ENCODE measurements around the gene ELOVL4.

Gene ELOVL4

DNA sequence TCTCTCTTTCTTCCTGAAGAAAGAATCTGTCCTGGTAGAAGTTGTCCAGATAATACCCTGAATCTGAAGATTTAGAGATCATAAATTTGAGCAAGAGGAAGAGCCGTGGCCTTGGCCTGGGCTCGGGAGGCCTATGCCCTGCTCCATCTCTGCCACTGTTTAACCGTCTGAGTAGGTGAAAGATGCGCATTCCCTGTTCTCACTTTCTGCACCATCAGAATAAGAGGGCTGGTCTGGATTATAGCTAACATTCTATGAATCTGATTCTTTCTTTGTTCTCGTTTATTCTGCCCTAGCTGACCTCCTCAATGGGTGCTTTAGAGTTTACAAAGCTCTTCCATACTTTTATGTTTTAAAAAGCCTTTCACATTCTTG, 51.3 kb downstream of the ELOVL4 start:
- H3K27ac ChIP-seq = no peak overlapping the region
- H3K9me3 ChIP-seq (ENCODE audit: low read depth, low read length) = 0 out of 2 replicates have a peak, but pooled peaks cover 3% of the 10 kb centered on the region
- DNase-seq (ENCODE audit: low read depth, low spot score) = no peak
- no peak overlapping the region for H3K9ac ChIP-seq (ENCODE audit: insufficient read length)
- H3K36me3 ChIP-seq (ENCODE audit: insufficient read depth, low read length) = no peaks in the 10 kb centered on the region
- TF ChIP-seq EZH2 (IDR thresholded peaks at IDR 0.05) (no peak), FOXP2 (optimal IDR thresholded peaks at IDR 0.05; ENCODE audit: control extremely low read depth, extremely low read length, insufficient read depth) (no peak), POLR2AphosphoS5 (IDR thresholded peaks at IDR 0.05; ENCODE audit: borderline replicate concordance, low read depth, low read length) (no peak)
- H3K4me3 ChIP-seq = no peak overlapping the region

DNA sequence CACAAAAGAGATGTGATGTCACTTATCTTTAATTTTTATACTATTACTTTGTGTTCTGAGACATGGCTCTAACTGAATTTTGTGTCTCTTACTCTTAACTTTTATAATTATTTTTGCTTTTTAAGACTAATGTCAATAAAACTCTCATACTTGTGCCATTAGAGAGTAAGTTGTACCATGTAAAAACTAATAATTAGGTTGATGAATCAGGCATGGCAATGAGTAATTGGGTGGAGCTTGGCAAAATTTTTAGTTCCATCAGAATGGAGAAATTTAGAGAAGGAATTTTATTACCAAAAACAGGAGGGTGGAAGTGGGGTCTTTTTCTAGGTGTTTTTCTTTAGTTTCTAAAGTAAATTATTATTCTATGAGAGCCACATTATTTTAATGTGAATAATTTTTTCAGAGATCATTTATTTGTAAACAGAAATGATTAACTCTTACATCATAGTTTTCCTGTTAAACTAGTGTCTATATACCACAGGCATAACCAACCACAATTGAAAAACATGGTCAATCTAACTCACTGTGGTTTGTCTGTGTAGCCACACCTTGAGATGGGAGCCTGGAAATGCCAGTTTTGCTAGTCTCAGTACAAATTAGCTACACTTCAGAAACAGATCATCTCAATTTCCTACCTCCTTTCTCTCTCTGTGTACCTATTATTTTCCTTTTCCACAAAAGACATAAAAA, 51.8 kb downstream of the ELOVL4 start:
- DNase-seq (ENCODE audit: low read depth, low spot score) = no peak
- H3K4me3 ChIP-seq = no peak overlapping the region
- 0 out of 2 replicates have a peak, but pooled peaks cover 3% of the 10 kb centered on the region for H3K9me3 ChIP-seq (ENCODE audit: low read depth, low read length)
- H3K36me3 ChIP-seq (ENCODE audit: insufficient read depth, low read length) = no peaks in the 10 kb centered on the region
- no peak overlapping the region for H3K27ac ChIP-seq
- no peak for TF ChIP-seq EZH2 (IDR thresholded peaks at IDR 0.05)
- TF ChIP-seq POLR2AphosphoS5 (IDR thresholded peaks at IDR 0.05; ENCODE audit: borderline replicate concordance, low read depth, low read length) = no peak
- no peak for TF ChIP-seq FOXP2 (optimal IDR thresholded peaks at IDR 0.05; ENCODE audit: control extremely low read depth, extremely low read length, insufficient read depth)
- H3K9ac ChIP-seq (ENCODE audit: insufficient read length) = no peak overlapping the region

DNA sequence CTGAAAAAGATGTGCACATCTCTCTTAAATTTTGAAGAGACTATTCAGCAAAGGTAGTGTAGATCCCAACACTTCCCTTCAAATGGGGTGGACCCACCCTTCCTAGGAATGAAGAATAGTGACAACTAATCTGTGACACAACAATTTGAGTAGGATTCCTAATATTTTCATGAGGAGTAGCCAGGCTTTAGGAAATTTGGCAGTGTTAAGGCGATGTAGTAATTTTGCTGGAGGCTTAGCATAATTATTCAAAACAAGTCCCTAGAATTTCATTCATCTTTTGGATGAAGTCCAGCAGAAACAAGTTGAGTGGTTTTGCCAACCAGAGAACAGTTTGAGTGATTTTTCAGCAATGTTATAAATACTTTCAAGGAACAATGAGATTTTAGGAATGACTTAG, 52.4 kb downstream of the ELOVL4 start:
- no peak for TF ChIP-seq FOXP2 (optimal IDR thresholded peaks at IDR 0.05; ENCODE audit: control extremely low read depth, extremely low read length, insufficient read depth)
- no peak for TF ChIP-seq EZH2 (IDR thresholded peaks at IDR 0.05)
- H3K9me3 ChIP-seq (ENCODE audit: low read depth, low read length) = 0 out of 2 replicates have a peak, but pooled peaks cover 3% of the 10 kb centered on the region
- no peak overlapping the region for H3K4me3 ChIP-seq
- no peaks in the 10 kb centered on the region for H3K36me3 ChIP-seq (ENCODE audit: insufficient read depth, low read length)
- peak; percentile 53 for DNase-seq (ENCODE audit: low read depth, low spot score)
- no peak overlapping the region for H3K27ac ChIP-seq
- no peak overlapping the region for H3K9ac ChIP-seq (ENCODE audit: insufficient read length)

DNA sequence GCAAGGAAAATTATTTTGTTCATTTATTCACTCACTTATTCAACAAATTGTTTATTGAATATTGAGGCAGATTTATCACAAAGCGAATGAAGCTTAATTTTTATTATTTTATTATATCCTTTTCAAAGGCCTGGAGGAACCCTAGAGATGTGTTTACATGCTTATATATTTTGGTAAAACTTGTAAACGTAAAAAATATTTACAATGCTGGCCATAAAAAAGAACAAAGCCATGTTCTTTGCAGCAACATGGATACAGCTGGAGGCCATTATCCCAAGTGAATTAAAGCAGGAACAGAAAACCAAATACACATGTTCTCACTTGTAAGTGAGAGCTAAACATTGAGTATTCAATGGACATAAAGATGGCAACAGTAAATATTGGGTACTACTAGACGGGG, 58.8 kb downstream of the ELOVL4 start:
- TF ChIP-seq POLR2AphosphoS5 (IDR thresholded peaks at IDR 0.05; ENCODE audit: borderline replicate concordance, low read depth, low read length) = no peak
- TF ChIP-seq EZH2 (IDR thresholded peaks at IDR 0.05) = no peak
- TF ChIP-seq FOXP2 (optimal IDR thresholded peaks at IDR 0.05; ENCODE audit: control extremely low read depth, extremely low read length, insufficient read depth) = no peak
- Histone ChIP-seq H3K9ac (ENCODE audit: insufficient read length) (no peak overlapping the region), H3K36me3 (ENCODE audit: insufficient read depth, low read length) (no peaks in the 10 kb centered on the region), H3K9me3 (ENCODE audit: low read depth, low read length) (0 out of 2 replicates have a peak, but pooled peaks cover 3% of the 10 kb centered on the region), H3K27ac (no peak overlapping the region), H3K4me3 (no peak overlapping the region)
- DNase-seq (ENCODE audit: low read depth, low spot score) = no peak

DNA sequence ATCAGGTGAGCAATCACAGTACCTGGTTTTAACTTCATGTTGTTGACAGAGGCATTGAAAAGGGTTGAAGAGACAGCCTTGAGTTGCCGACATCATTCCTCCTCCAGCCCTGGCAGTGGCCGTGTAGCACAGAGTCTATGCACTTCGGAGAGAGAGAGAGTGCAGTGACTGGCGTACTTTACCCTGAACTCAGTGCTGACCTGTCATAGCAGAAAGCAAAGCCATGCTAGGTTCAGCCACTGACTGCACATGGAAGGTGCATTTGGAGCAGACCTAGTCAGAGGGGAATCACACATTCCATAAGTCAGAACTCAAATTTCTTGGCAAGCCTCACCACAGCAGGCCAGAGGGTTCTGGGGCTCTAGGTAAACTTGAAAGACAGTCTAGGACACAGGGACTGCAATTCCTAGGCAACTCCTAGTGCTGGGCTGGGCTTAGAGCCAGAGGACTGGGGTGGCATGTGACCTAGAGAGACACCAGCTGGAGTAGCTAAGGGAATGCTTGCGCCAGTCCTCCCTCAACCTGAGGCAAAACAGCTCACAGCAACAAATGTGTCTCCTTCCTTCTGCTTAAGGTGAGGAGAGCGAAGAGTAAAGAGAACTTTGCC, 69.1 kb downstream of the ELOVL4 start:
- TF ChIP-seq EZH2 (IDR thresholded peaks at IDR 0.05) = no peak
- TF ChIP-seq FOXP2 (optimal IDR thresholded peaks at IDR 0.05; ENCODE audit: control extremely low read depth, extremely low read length, insufficient read depth) = no peak
- TF ChIP-seq POLR2AphosphoS5 (IDR thresholded peaks at IDR 0.05; ENCODE audit: borderline replicate concordance, low read depth, low read length) = no peak
- H3K4me3 ChIP-seq = no peak overlapping the region
- H3K9ac ChIP-seq (ENCODE audit: insufficient read length) = no peak overlapping the region
- no peaks in the 10 kb centered on the region for H3K36me3 ChIP-seq (ENCODE audit: insufficient read depth, low read length)
- H3K27ac ChIP-seq = no peak overlapping the region
- no peak for DNase-seq (ENCODE audit: low read depth, low spot score)
- H3K9me3 ChIP-seq (ENCODE audit: low read depth, low read length) = no peaks in the 10 kb centered on the region

DNA sequence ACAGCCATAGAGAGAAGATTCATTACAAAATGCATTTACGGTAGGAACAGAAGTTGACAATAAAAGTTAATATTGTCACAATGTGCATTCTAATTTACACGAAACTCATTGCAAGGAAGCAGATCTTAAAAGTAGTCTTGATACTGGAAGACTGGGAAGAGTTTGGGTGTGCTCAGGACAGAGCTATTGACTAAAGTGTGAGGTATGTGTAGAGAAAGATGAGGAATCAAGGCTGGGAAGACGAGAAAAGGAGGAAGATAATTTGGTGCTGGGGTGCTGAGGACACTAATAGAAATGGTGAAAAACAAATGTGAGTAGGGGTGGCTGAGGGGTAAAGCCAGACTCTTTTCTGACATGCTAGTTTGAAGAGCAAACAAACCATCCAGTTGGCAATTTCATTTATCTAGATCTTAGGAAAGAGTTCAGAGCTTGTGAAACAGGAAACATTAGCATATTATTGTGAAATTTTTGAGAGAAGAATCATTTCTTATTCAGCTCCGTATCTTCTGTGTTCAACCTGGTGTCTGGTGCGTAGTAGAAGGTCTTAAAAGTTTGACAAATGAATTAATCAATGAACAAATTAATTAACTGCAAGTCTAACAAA, 72.7 kb downstream of the ELOVL4 start:
- TF ChIP-seq FOXP2 (optimal IDR thresholded peaks at IDR 0.05; ENCODE audit: control extremely low read depth, extremely low read length, insufficient read depth) (no peak), POLR2AphosphoS5 (IDR thresholded peaks at IDR 0.05; ENCODE audit: borderline replicate concordance, low read depth, low read length) (no peak), EZH2 (IDR thresholded peaks at IDR 0.05) (no peak)
- Histone ChIP-seq H3K4me3 (no peak overlapping the region), H3K9ac (ENCODE audit: insufficient read length) (no peak overlapping the region), H3K36me3 (ENCODE audit: insufficient read depth, low read length) (no peaks in the 10 kb centered on the region), H3K27ac (no peak overlapping the region; the same call in 1 of the 2 replicates), H3K9me3 (ENCODE audit: low read depth, low read length) (no peaks in the 10 kb centered on the region)
- peak; percentile 39 for DNase-seq (ENCODE audit: low read depth, low spot score)

DNA sequence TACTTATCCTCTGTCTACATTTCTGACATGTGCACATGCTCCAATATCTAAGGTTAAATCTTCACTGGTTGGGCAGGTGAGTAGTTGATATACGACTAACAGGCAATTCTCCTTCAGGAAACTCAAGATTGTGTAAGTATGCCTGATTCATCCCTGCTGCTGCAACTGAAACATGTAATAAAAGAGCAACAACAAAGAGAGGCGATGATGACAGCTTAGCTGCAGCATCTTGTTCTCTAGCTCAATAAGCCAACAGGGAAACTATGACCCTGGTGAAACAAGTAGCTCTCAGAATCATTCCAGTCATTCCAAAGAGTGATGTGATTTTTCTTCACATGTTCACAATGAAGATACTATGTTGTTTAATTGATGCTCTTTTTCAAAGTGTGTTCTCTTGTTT, 74.4 kb downstream of the ELOVL4 start:
- H3K27ac ChIP-seq = no peak overlapping the region
- DNase-seq (ENCODE audit: low read depth, low spot score) = no peak
- H3K9ac ChIP-seq (ENCODE audit: insufficient read length) = no peak overlapping the region
- H3K9me3 ChIP-seq (ENCODE audit: low read depth, low read length) = no peaks in the 10 kb centered on the region
- H3K4me3 ChIP-seq = no peak overlapping the region
- H3K36me3 ChIP-seq (ENCODE audit: insufficient read depth, low read length) = no peaks in the 10 kb centered on the region
- TF ChIP-seq EZH2 (IDR thresholded peaks at IDR 0.05) = no peak
- no peak for TF ChIP-seq POLR2AphosphoS5 (IDR thresholded peaks at IDR 0.05; ENCODE audit: borderline replicate concordance, low read depth, low read length)
- TF ChIP-seq FOXP2 (optimal IDR thresholded peaks at IDR 0.05; ENCODE audit: control extremely low read depth, extremely low read length, insufficient read depth) = no peak

DNA sequence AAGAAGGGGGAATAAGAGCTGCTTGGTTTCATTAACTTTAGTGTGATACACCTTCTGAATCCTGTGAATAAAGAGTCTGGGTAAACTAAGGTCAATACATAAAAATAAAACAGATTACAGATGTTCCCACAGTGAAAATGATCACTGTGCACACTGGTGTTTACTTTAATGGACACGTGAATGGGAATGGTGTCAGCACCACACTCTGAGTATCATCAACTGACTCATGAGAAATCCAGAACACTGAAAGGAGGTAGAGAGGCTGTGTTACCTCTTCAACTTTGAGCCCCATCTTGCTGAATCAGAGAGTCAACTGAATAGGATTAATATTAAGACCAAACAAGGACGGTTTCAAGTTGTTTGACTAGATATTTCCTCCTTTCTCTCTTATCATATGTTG, 75.0 kb downstream of the ELOVL4 start:
- Histone ChIP-seq H3K4me3 (no peak overlapping the region), H3K9me3 (ENCODE audit: low read depth, low read length) (no peaks in the 10 kb centered on the region), H3K9ac (ENCODE audit: insufficient read length) (no peak overlapping the region), H3K36me3 (ENCODE audit: insufficient read depth, low read length) (no peaks in the 10 kb centered on the region), H3K27ac (no peak overlapping the region)
- no peak for DNase-seq (ENCODE audit: low read depth, low spot score)
- TF ChIP-seq POLR2AphosphoS5 (IDR thresholded peaks at IDR 0.05; ENCODE audit: borderline replicate concordance, low read depth, low read length) = no peak
- TF ChIP-seq EZH2 (IDR thresholded peaks at IDR 0.05) = no peak
- TF ChIP-seq FOXP2 (optimal IDR thresholded peaks at IDR 0.05; ENCODE audit: control extremely low read depth, extremely low read length, insufficient read depth) = no peak
